AG10803 (cell line): ENCODE measurements around the gene NEUROD4.
A peak's percentile ranks its signal among the peaks of the same experiment; 100 is the strongest.

Experiments used
- DNase-seq: peaks from one replicate; pipeline ENCODE4 v3.0.0; 2010; ENCODE audit warnings: low read depth
- H3K4me3 ChIP-seq: 2 replicates; pipeline ENCODE4 v1.5.1; 2011; ENCODE audit warnings: mild to moderate bottlenecking, low read length, control low read depth
- CTCF ChIP-seq: conservative IDR thresholded peaks from 2 replicates; pipeline ENCODE4 v1.5.1; 2011; ENCODE audit warnings: mild to moderate bottlenecking, low read length, control low read depth, inconsistent platforms

NEUROD4 gene

DNA sequence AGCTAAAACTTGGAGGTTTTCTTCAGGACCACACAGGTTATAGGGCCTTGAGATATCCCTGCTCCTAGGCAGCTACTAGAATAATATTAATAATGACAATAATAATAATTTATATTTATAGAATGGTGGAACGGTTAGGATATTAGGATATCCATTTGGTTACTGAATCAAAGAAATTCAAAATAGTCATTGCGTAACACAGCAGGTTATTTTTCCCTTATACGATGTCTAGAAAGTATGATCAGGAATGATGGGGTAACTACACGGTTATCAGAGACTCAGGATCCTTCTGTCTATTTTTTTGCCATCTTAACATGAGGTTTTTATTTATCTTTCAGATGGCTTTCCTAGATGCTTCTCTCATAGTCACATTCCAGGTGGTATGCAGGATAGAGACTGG is 39.0 kb downstream of the NEUROD4 start:
- H3K4me3 ChIP-seq: no peak overlapping the region
- DNase-seq: no peak
- TF ChIP-seq CTCF: no peak

DNA sequence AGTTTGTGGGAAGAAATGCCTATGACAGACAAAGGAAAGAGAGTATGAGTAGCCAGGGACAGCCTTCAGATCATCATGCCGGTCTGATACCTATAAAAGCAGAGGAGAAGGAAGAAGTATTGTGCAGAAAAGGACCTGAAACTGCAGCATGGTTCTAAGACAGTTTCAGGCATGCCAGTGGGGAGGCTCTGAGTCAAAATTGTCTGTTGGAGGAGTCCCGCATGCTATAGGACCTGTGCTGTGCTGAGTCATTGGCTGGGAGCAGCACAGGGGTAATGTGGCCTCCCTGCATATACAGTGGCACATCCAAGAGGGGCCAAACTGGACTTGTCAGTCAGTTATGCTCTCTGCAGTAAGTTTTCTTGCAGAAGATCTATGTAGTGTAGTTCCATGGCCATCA is 40.7 kb downstream of the NEUROD4 start:
- no peak for TF ChIP-seq CTCF
- H3K4me3 ChIP-seq: no peak overlapping the region
- DNase-seq: no peak

- no peak overlapping the region for H3K4me3 ChIP-seq
- DNase-seq: no peak
- no peak for TF ChIP-seq CTCF
Observed at GRCh38 chr12:55061024-55061423, 41.2 kb downstream of the NEUROD4 start.

- H3K4me3 ChIP-seq: no peak overlapping the region
- no peak for DNase-seq
- TF ChIP-seq CTCF: no peak
Observed at GRCh38 chr12:55063291-55063690, 43.5 kb downstream of the NEUROD4 start.

GRCh38 chr12:55065535-55065934 is 45.8 kb downstream of the NEUROD4 start:
- DNase-seq: no peak
- H3K4me3 ChIP-seq: no peak overlapping the region
- no peak for TF ChIP-seq CTCF

DNA sequence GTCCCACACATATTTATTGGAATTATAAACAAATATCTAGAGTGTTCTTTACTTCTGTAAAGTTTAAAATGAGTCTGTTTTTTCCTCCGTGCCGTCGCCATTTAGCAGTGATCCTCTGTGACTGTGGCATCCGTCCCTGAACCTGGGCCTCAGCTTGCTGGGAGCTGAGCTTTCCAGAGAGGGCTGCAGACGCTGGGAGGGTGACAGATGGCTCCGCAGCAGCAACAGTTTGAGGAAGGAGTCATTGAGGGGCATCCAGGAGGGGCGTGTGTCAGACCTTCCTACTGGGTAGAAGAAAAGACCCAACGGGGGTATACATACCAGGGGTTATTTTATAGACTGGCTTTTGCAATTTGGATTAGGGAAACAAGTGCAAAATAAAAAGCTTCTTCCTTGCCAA is 47.9 kb downstream of the NEUROD4 start:
- DNase-seq: no peak
- no peak overlapping the region for H3K4me3 ChIP-seq
- peak; percentile 18; the same call in 1 of the 2 replicates for TF ChIP-seq CTCF

DNA sequence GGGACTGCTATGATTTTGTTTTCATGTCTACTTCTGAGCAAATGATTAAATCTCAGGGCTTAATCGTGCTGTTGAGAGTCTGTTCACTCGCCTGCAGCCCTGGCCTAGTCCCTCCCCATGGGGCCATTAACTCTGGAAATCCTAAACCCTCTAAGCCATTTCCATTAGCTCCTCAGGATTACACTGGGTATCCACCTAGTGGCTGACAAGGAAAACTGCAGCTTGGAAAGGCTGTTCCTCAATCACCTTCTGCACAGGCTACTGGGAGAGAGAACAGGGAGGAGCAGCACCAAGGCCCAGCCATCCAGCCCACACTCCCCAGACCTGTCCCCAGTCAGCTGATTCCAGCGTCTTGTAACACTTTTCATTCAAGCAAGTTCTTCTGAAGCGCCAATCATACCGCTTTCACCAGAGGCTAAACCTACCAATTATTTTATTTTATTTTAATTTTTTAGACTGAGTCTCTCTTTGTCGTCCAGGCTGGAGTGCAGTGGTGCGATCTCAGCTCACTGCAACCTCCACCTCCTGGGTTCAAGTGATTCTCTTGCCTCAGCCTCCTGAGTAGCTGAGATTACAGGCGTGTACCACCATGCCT is 48.7 kb downstream of the NEUROD4 start:
- DNase-seq: peak; percentile 56
- no peak overlapping the region for H3K4me3 ChIP-seq
- peak; percentile 88 for TF ChIP-seq CTCF
